Activated T-helper 2 cell treated with anti-CD3 and anti-CD28 coated beads, Interferon-gamma antibody, Interleukin-2, Interleukin-4, amounts not matched to agents 10 μg/mL and 5 μg/mL and 100 μg/mL, durations not matched to agents 14 hours and 24 hours and 36 hours (primary cell): Measurements from ENCODE around the gene GUCA1C. TPM values are rescaled to one million over a fixed set of nuclear protein-coding genes. Genes with fewer than 3 reads are reported as not detected.

Experiments used
- DNase-seq: peaks from one replicate; pipeline ENCODE4 v3.0.0; 2021; ENCODE audit warnings: low spot score
- H3K27ac Mint-ChIP-seq: one replicate; pipeline ENCODE4 v1.8.0; 2021; ENCODE audit warnings: mixed read lengths
- H3K27me3 Mint-ChIP-seq: one replicate; pipeline ENCODE4 v1.8.0; 2021; ENCODE audit warnings: low read depth, mixed read lengths
- H3K36me3 Mint-ChIP-seq: one replicate; pipeline ENCODE4 v1.8.0; 2021; ENCODE audit warnings: low read depth, mixed read lengths
- H3K4me1 Mint-ChIP-seq: one replicate; pipeline ENCODE4 v1.8.0; 2021; ENCODE audit warnings: low read depth, mixed read lengths
- H3K4me3 Mint-ChIP-seq: one replicate; pipeline ENCODE4 v1.8.0; 2021; ENCODE audit warnings: low read depth, mild to moderate bottlenecking, moderate library complexity, mixed read lengths
- H3K9me3 Mint-ChIP-seq: one replicate; pipeline ENCODE4 v1.8.0; 2021; ENCODE audit warnings: mixed read lengths
- intact Hi-C: fragments of 100-400 bp; cut with micrococcal nuclease; formaldehyde crosslinking; loops from one replicate; pipeline ENCODE4 v1.15.1; 2023
- total RNA-seq: library from RNA; stranded (reverse); gene quantifications from 2 replicates; pipeline ENCODE4 v1.2.3, GENCODE V29; 2022

The GUCA1C gene
- total RNA-seq, 1 donor from 2014 or later, result not detected

- intact Hi-C loops, result no loop called here
- DNase-seq, result no peak
- Mint-ChIP-seq H3K36me3 (no peaks in the 10 kb centered on the region), H3K4me1 (peaks cover 2% of the 10 kb centered on the region), H3K27me3 (peaks cover 5% of the 10 kb centered on the region), H3K9me3 (no peaks in the 10 kb centered on the region), H3K27ac (no peak overlapping the region), H3K4me3 (no peak overlapping the region)
These were observed 7.1 kb downstream of the GUCA1C start for GRCh38 chr3:108946292-108947285.

- Mint-ChIP-seq H3K9me3 (no peaks in the 10 kb centered on the region), H3K27me3 (peaks cover 2% of the 10 kb centered on the region), H3K4me3 (no peak overlapping the region), H3K4me1 (no peaks in the 10 kb centered on the region), H3K36me3 (no peaks in the 10 kb centered on the region), H3K27ac (no peak overlapping the region)
- intact Hi-C loops, result no loop called here
- DNase-seq, result no peak
These were observed 13.0 kb downstream of the GUCA1C start for GRCh38 chr3:108940568-108941263.

GRCh38 chr3:108940166-108940565 lies 13.5 kb downstream of the GUCA1C start:
- H3K36me3 Mint-ChIP-seq, result no peaks in the 10 kb centered on the region
- H3K27ac Mint-ChIP-seq, result no peak overlapping the region
- H3K4me1 Mint-ChIP-seq, result no peaks in the 10 kb centered on the region
- no peak for DNase-seq
- H3K27me3 Mint-ChIP-seq, result peaks cover 2% of the 10 kb centered on the region
- intact Hi-C loops, result no loop called here
- H3K9me3 Mint-ChIP-seq, result no peaks in the 10 kb centered on the region
- H3K4me3 Mint-ChIP-seq, result no peak overlapping the region

- Mint-ChIP-seq H3K27me3 (no peaks in the 10 kb centered on the region), H3K36me3 (no peaks in the 10 kb centered on the region), H3K4me3 (no peak overlapping the region), H3K9me3 (no peaks in the 10 kb centered on the region), H3K4me1 (no peaks in the 10 kb centered on the region), H3K27ac (no peak overlapping the region)
- DNase-seq, result no peak
- intact Hi-C loops, result no loop called here
These were observed 16.6 kb downstream of the GUCA1C start for GRCh38 chr3:108936924-108937689.

- Mint-ChIP-seq H3K27ac (no peak overlapping the region), H3K4me1 (no peaks in the 10 kb centered on the region)
These were observed 22.6 kb downstream of the GUCA1C start for GRCh38 chr3:108931035-108931434.

GRCh38 chr3:108918866-108919265 lies 34.8 kb downstream of the GUCA1C start:
- Mint-ChIP-seq H3K36me3 (no peaks in the 10 kb centered on the region), H3K4me3 (no peak overlapping the region), H3K4me1 (peaks cover 11% of the 10 kb centered on the region), H3K27ac (no peak overlapping the region), H3K9me3 (no peaks in the 10 kb centered on the region), H3K27me3 (peaks cover 31% of the 10 kb centered on the region)
- no peak for DNase-seq
- intact Hi-C loops, result loop anchor here (10.0 kb wide), 1 partner anchor 334 kb away; the partner anchor contains the start of genes CIP2A and DZIP3

More at GRCh38 chr3:108931035-108931434, 22.6 kb downstream of the GUCA1C start:
- H3K27me3 Mint-ChIP-seq, result peaks cover 16% of the 10 kb centered on the region
- intact Hi-C loops, result no loop called here
- DNase-seq, result no peak
- H3K36me3 Mint-ChIP-seq, result no peaks in the 10 kb centered on the region
- no peak overlapping the region for H3K4me3 Mint-ChIP-seq
- peaks cover 4% of the 10 kb centered on the region for H3K9me3 Mint-ChIP-seq

GRCh38 chr3:108914774-108915641 lies 38.7 kb downstream of the GUCA1C start:
- H3K4me1 Mint-ChIP-seq, result peaks cover 16% of the 10 kb centered on the region
- peak overlapping the region; percentile 5 for H3K4me3 Mint-ChIP-seq
- H3K27me3 Mint-ChIP-seq, result peaks cover 19% of the 10 kb centered on the region
- DNase-seq, result peak; percentile 57
- H3K36me3 Mint-ChIP-seq, result no peaks in the 10 kb centered on the region
- no peak overlapping the region for H3K27ac Mint-ChIP-seq
- no peaks in the 10 kb centered on the region for H3K9me3 Mint-ChIP-seq
- intact Hi-C loops, result loop anchor here (1.0 to 10.0 kb wide), 6 partner anchors 78 to 426 kb away; partner anchors contain the start of genes CIP2A, DZIP3 and TRAT1

- Mint-ChIP-seq H3K4me1 (peaks cover 18% of the 10 kb centered on the region), H3K9me3 (no peaks in the 10 kb centered on the region), H3K27me3 (peaks cover 4% of the 10 kb centered on the region), H3K36me3 (no peaks in the 10 kb centered on the region), H3K4me3 (no peak overlapping the region), H3K27ac (no peak overlapping the region)
- DNase-seq, result no peak
- intact Hi-C loops, result loop anchor here (5.0 to 10.0 kb wide), 2 partner anchors 72 to 325 kb away; partner anchors contain the start of genes CIP2A and DZIP3
These were observed 43.9 kb downstream of the GUCA1C start for GRCh38 chr3:108909799-108910198.

GRCh38 chr3:108907194-108907593 lies 46.5 kb downstream of the GUCA1C start:
- H3K36me3 Mint-ChIP-seq, result no peaks in the 10 kb centered on the region
- no peak overlapping the region for H3K27ac Mint-ChIP-seq
- H3K4me1 Mint-ChIP-seq, result peaks cover 12% of the 10 kb centered on the region
- H3K9me3 Mint-ChIP-seq, result peaks cover 3% of the 10 kb centered on the region
- DNase-seq, result no peak
- peaks cover 4% of the 10 kb centered on the region for H3K27me3 Mint-ChIP-seq
- intact Hi-C loops, result no loop called here
- H3K4me3 Mint-ChIP-seq, result no peak overlapping the region

- H3K4me3 Mint-ChIP-seq, result no peak overlapping the region
- intact Hi-C loops, result no loop called here
- peaks cover 3% of the 10 kb centered on the region for H3K36me3 Mint-ChIP-seq
- H3K9me3 Mint-ChIP-seq, result peaks cover 3% of the 10 kb centered on the region
- peaks cover 23% of the 10 kb centered on the region for H3K4me1 Mint-ChIP-seq
- H3K27ac Mint-ChIP-seq, result no peak overlapping the region
- peaks cover 2% of the 10 kb centered on the region for H3K27me3 Mint-ChIP-seq
- DNase-seq, result no peak
These were observed 54.1 kb downstream of the GUCA1C start for GRCh38 chr3:108899530-108899929.

GRCh38 chr3:108897883-108898282 lies 55.8 kb downstream of the GUCA1C start:
- Mint-ChIP-seq H3K36me3 (peaks cover 3% of the 10 kb centered on the region), H3K27me3 (peaks cover 2% of the 10 kb centered on the region), H3K27ac (peak overlapping the region; percentile 63), H3K9me3 (peaks cover 3% of the 10 kb centered on the region), H3K4me3 (peak overlapping the region; percentile 38), H3K4me1 (peaks cover 23% of the 10 kb centered on the region)
- intact Hi-C loops, result no loop called here
- no peak for DNase-seq
